Aorta (tissue), 5 donors: ENCODE data around the gene QSER1. TPM values are rescaled to one million over a fixed set of nuclear protein-coding genes. Genes with fewer than 3 reads are reported as not detected.
"Not testable (repeated sequence)": the region's sequence is repeated elsewhere in the genome, so short reads cannot be mapped to it uniquely, and the experiment has no call there.

Experiments used
- ATAC-seq: fragments of 200-7000 bp; cut with Tn5 transposase; one replicate; pipeline ENCODE4 v1.9.1; 2022; ENCODE audit warnings: moderate library complexity; ENCODE audit not compliant: low FRiP score
- DNase-seq, 2 donors: peaks; one replicate each; pipeline ENCODE4 v3.0.0-alpha.2; 2020
- H3K27ac ChIP-seq, 2 donors: one replicate each; pipeline ENCODE4 v1.5.1; 2013; ENCODE audit warnings: low read length in 2 of 2, mild to moderate bottlenecking in 2 of 2, moderate library complexity in 2 of 2, control low read depth in 1 of 2, inconsistent platforms in 1 of 2, low read depth in 1 of 2
- H3K27me3 ChIP-seq, 2 donors: one replicate each; pipeline ENCODE4 v1.6.1; 2013; ENCODE audit warnings: control low read depth in 1 of 2, low read length in 1 of 2, mild to moderate bottlenecking in 1 of 2, moderate library complexity in 1 of 2; ENCODE audit not compliant: insufficient read depth in 2 of 2, control insufficient read depth in 1 of 2
- H3K36me3 ChIP-seq, 2 donors: one replicate each; pipeline ENCODE4 v1.6.1; 2013; ENCODE audit warnings: control low read depth in 1 of 2, low read length in 1 of 2, mild to moderate bottlenecking in 1 of 2; ENCODE audit not compliant: insufficient read depth in 2 of 2, control insufficient read depth in 1 of 2
- H3K4me1 ChIP-seq, 2 donors: one replicate each; pipeline ENCODE4 v1.6.1; 2013; ENCODE audit warnings: low read length in 2 of 2, control low read depth in 1 of 2, mild to moderate bottlenecking in 1 of 2, moderate library complexity in 1 of 2; ENCODE audit not compliant: insufficient read depth in 2 of 2, control insufficient read depth in 1 of 2
- H3K4me3 ChIP-seq, 2 donors: one replicate each; pipeline ENCODE4 v1.5.1; 2013; ENCODE audit warnings: low read length in 2 of 2, control low read depth in 1 of 2, mild to moderate bottlenecking in 1 of 2
- H3K9me3 ChIP-seq: one replicate; pipeline ENCODE4 v1.6.1; 2013; ENCODE audit warnings: mild to moderate bottlenecking, low read length; ENCODE audit not compliant: control insufficient read depth
- WGBS, 2 donors: extraction: QIAGEN DNeasy Blood & Tissue Kit; methylation state at CpG; one replicate each; pipeline ENCODE4 v1.1.7; 2013; 5-methylcytosine and 5-hydroxymethylcytosine counted together
- intact Hi-C, 2 donors: fragments of 100-400 bp; cut with DNase I; formaldehyde crosslinking; loops; one replicate each; pipeline versions ENCODE4 v1.14.2 to v1.15.0; 2022
- polyA plus RNA-seq, 2 donors: library from polyadenylated mRNA; stranded (reverse); fragments of 200-250 nt; gene quantifications; one replicate each; pipeline ENCODE4 v1.2.3, GENCODE V29; 2013
- total RNA-seq, 2 donors: library from RNA; stranded (reverse); fragmentation: NEBNext Ultra II Directional; extraction: Animal tissue kit (Norgen Biotek cat#: 25700); gene quantifications; one replicate each; pipeline ENCODE4 v1.2.1, GENCODE V29; 2021
- donor health status: healthy with polysubstance abuse.
- donor health status: Bipolar disorder and iron deficiency.
- donor health status: DM: no; HTN: no; CAD: no.
- donor health status: DM: no; HTN: no; CAD: no.
- donor health status: DM: yes; HTN: yes; CAD: no.

QSER1 gene
- total and polyA plus RNA-seq, 4 donors: 2.5 to 34.3 (median 13.0) TPM

DNA sequence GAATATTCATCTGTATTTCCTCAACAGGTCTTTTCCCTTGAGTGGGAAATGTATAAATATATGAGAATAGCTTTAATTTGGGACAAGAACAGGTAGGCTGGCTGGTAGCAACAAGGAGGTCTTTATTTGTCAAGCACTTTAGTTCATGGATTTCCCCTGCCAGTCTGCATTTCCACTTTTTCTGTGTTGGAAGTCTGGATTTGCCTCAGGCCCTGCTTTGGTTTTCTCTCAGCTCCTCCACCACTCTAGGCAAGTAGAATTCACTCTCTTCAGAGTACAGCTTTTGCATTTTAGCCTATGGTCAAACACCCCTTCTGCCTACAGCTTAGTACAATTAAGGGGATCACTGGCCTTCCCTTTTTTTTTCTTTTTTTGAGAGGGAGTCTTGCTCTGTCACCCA lies 57.1 kb downstream of the QSER1 start:
- Histone ChIP-seq H3K4me1 (no peaks in the 10 kb centered on the region), H3K4me3 (no peak overlapping the region), H3K36me3 (no peaks in the 10 kb centered on the region), H3K27me3 (no peaks in the 10 kb centered on the region), H3K27ac (no peak overlapping the region), H3K9me3 (no peaks in the 10 kb centered on the region)
- DNase-seq: no peak
- intact Hi-C loops: no loop called here
- no peak for ATAC-seq

DNA sequence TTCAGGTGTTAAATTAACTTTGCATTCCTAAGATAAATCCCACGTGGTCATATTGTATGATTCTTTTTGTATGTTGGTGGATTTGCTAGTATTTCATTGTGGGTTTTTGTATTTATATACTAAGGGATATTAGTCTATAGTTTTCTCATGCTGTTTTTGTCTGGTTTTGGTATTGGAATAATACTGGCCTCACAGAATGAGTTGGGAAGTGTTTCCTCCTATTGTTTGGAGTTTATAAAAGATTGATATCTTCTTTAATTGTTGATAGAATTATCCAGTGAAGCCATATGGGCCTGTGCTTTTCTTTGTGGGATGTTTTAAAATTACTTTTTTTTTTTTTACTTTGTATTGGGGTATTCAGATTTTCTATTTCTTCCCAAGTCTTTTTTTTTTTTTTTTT lies 59.8 kb downstream of the QSER1 start:
- ATAC-seq (no peak), DNase-seq (no peak)
- intact Hi-C loops: no loop called here
- H3K4me3 ChIP-seq: no peak overlapping the region
- no peak overlapping the region for H3K27ac ChIP-seq
- no peaks in the 10 kb centered on the region for H3K27me3 ChIP-seq
- H3K9me3 ChIP-seq: no peaks in the 10 kb centered on the region
- no peaks in the 10 kb centered on the region for H3K36me3 ChIP-seq
- no peaks in the 10 kb centered on the region for H3K4me1 ChIP-seq
- 67 to 77% methylated on average over 1 of the region's 1 CpG for WGBS, 2 donors

DNA sequence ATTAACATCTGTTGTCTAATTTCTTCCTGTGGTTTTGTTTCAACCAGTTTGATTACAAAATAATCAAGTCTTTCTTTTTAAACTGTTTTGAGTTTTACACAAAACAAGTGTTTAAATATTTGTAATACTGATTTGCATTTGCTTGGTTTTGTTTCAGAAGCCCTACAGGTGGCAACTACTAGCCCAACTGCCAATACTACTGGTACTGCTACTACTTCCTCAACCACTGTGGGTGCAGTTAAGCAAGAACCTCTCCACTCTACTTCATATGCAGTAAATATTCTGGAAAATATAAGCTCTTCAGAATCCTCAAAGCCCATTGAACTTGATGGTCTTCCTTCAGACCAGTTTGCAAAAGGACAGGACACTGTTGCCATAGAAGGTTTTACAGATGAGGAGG lies 61.1 kb downstream of the QSER1 start:
- no peaks in the 10 kb centered on the region for H3K9me3 ChIP-seq
- ATAC-seq: no peak

DNA sequence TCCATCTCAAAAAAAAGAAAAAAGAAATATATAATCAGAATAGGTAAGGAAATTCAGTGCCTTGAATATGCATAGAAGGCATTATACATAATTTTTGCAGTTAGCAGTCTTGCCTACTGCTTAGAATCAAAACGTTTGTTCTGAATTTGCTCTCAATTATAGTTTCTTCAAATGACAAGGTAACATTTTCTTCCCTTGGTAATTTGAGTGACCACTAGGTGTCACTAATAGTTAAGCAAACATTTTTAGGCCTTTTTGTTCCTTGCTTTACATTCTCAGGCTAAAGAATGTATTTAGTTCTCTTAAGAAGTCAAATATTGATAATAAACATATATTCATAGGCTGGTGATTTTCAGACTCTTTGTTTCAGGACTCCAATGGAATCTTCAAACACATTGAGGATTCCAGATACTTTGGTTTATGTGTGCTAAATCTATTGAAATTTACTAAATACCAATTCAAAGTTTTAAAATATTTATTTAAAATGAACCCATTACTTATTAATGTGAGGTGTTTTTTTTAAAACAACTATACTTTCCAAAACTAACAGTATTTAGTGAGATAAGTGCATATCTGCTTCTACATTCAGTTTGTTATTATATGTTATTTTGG lies 68.0 kb downstream of the QSER1 start:
- Histone ChIP-seq H3K4me3 (no peak overlapping the region), H3K36me3 (peaks cover 0 to 7% of the 10 kb centered on the region in 2 donors), H3K9me3 (no peaks in the 10 kb centered on the region), H3K27ac (no peak overlapping the region), H3K27me3 (no peaks in the 10 kb centered on the region), H3K4me1 (no peaks in the 10 kb centered on the region)
- DNase-seq (no peak), ATAC-seq (no peak)
- 3% methylated on average over 1 of the region's 1 CpG for WGBS, 2 donors
- intact Hi-C loops: loop anchor here (2.0 to 5.0 kb wide), 2 partner anchors 97 to 104 kb away; no protein-coding TSS in a partner anchor

More for the DNA sequence above, 61.1 kb downstream of the QSER1 start:
- H3K27ac ChIP-seq: no peak overlapping the region
- intact Hi-C loops: no loop called here
- no peaks in the 10 kb centered on the region for H3K27me3 ChIP-seq
- DNase-seq: no peak
- H3K36me3 ChIP-seq: peaks cover 0 to 5% of the 10 kb centered on the region in 2 donors
- H3K4me3 ChIP-seq: no peak overlapping the region
- no peaks in the 10 kb centered on the region for H3K4me1 ChIP-seq

DNA sequence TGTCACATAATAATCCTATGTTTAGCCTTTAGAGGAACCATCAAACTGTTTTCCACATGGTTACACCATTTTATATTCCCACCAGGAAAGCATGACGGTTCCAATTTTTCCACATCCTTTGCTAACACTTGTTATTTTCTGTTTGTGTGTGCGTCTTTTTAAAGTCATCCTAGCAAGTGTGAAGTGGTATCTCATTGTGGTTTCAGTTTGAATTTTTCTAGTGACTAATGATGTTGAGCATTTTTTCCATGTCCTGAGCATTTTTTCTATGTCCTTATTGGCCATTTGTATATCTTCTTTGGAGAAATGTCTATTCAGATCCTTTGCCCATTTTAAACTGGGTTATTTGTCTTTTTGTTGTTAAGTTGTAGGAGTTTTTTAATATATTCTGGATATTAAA lies 69.4 kb downstream of the QSER1 start:
- peaks cover 0 to 7% of the 10 kb centered on the region in 2 donors for H3K36me3 ChIP-seq
- 97 to 100% methylated on average over 2 of the region's 2 CpGs for WGBS, 2 donors
- intact Hi-C loops: loop anchor here in 1 of 2 donors (5.0 kb wide), 1 partner anchor 95 kb away; no protein-coding TSS in a partner anchor
- H3K4me3 ChIP-seq: no peak overlapping the region
- H3K27me3 ChIP-seq: no peaks in the 10 kb centered on the region
- H3K27ac ChIP-seq: no peak overlapping the region
- no peak for DNase-seq
- ATAC-seq: no peak
- no peaks in the 10 kb centered on the region for H3K9me3 ChIP-seq
- no peaks in the 10 kb centered on the region for H3K4me1 ChIP-seq

DNA sequence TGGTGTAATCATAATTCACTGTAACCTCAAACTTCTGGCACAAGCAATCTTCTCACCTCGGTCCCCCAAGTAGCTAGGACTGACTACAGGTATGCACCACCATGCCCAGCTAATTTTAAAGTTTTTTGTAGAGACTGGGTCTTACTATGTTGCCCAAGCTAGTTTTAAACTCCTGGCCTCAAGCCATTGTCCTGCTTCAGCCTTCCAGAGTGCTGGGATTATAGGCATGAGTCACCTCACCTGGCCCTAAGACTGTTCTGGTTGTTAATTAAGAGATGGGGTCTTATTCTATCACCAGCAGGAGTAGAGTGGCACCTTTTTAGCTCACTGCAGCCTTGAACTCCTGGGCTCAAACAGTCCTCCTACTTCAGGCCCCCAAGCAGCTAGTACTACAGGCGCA lies 71.1 kb downstream of the QSER1 start:
- H3K27me3 ChIP-seq: no peaks in the 10 kb centered on the region
- H3K4me1 ChIP-seq: no peaks in the 10 kb centered on the region
- whole genome bisulfite sequencing, 2 donors: 94 to 97% methylated on average over 2 of the region's 2 CpGs
- intact Hi-C loops: loop anchor here in 1 of 2 donors (5.0 kb wide), 1 partner anchor 94 kb away; no protein-coding TSS in a partner anchor
- H3K27ac ChIP-seq: no peak overlapping the region
- DNase-seq (no peak), ATAC-seq (no peak)
- H3K36me3 ChIP-seq: peaks cover 0 to 2% of the 10 kb centered on the region in 2 donors
- H3K9me3 ChIP-seq: no peaks in the 10 kb centered on the region
- no peak overlapping the region for H3K4me3 ChIP-seq

DNA sequence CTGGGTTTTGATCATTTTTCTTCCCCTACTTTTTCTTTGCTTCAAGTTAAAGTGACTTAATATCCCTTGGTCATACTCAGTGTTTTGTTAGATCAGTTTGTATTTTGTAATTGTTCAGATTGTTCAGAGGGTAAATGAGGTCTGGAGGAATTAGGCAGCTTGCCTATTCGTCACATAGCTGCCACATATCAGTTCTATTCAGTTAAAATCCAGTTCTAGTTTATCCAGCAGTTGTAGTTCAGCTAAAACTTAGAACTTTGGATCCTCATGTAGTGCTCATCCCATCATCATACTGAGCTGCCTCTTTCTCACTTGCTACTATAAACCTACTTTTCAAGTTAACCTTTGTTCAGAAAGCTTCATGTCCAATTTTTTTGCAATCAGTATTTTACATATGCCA lies 75.9 kb downstream of the QSER1 start:
- no peaks in the 10 kb centered on the region for H3K9me3 ChIP-seq
- no peaks in the 10 kb centered on the region for H3K4me1 ChIP-seq
- intact Hi-C loops: no loop called here
- no peak overlapping the region for H3K27ac ChIP-seq
- WGBS, 2 donors: 66 to 77% methylated on average over 1 of the region's 1 CpG
- H3K36me3 ChIP-seq: peaks cover 0 to 7% of the 10 kb centered on the region in 2 donors
- DNase-seq: no peak
- no peak for ATAC-seq
- H3K4me3 ChIP-seq: no peak overlapping the region
- H3K27me3 ChIP-seq: no peaks in the 10 kb centered on the region

DNA sequence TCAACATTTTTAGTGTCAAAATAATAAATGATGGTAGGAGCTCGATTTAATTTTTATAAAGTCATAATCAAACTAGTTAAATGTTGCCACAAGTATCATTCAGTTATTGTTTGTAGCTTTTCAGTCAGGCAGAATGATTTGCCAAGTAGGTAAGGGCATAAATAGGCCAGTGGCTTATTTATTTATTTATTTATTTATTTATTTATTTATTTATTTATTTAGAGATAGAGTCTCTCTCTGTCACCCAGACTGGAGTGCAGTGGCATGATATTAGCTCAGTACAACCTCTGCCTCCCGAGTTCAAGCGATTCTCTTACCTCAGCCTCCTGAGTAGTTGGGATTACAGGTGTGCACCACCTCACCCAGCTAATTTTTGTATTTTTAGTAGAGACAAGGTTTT lies 79.6 kb downstream of the QSER1 start:
- WGBS, 2 donors: 98 to 100% methylated on average over 3 of the region's 3 CpGs
- ATAC-seq, H3K36me3 ChIP-seq, H3K27me3 ChIP-seq, H3K4me1 ChIP-seq, H3K9me3 ChIP-seq, H3K4me3 ChIP-seq, intact Hi-C loops, H3K27ac ChIP-seq, DNase-seq: not testable (repeated sequence)

DNA sequence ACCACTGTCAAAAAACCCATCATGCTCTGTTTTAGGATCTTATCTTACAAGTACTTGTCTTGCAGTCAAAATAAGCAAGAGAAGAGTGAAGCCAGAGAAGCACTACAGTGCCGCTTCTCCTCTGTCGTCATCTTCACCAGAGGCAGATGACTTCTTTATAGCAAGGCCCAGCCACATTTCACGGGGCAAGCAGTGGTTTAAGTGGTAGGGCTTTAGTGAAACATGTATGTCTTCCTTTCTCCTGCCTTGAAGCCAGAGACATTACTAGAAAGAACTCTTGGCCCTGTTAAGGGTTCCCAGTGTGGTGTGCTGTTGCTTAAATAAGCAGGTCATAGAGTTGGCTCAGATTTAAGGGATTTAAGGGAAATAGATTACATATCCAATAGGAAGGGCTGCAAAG lies 80.2 kb downstream of the QSER1 start:
- peaks cover 0 to 4% of the 10 kb centered on the region in 2 donors for H3K36me3 ChIP-seq
- WGBS, 2 donors: 72 to 73% methylated on average over 3 of the region's 3 CpGs
- H3K27ac ChIP-seq: no peak overlapping the region
- H3K27me3 ChIP-seq: no peaks in the 10 kb centered on the region
- DNase-seq: no peak
- H3K4me3 ChIP-seq: no peak overlapping the region
- H3K9me3 ChIP-seq: no peaks in the 10 kb centered on the region
- no peak for ATAC-seq
- intact Hi-C loops: no loop called here
- H3K4me1 ChIP-seq: no peaks in the 10 kb centered on the region
